HepG2 (cell line): ENCODE data around the gene TMEM255B. TPM values are rescaled to one million over a fixed set of nuclear protein-coding genes. Genes with fewer than 3 reads are reported as not detected.

ENCODE experiments used
- ATAC-seq: fragments of 200-7000 bp; cut with Tn5 transposase; 3 replicates; pipeline ENCODE4 v1.9.1; 2020; ENCODE audit warnings: mild to moderate bottlenecking, moderate library complexity
- BruUV-seq: library from RNA; stranded (reverse); fragments of 400-500 nt; replicated peaks from 2 replicates; lab custom pipeline; 2021; lab: Mats Ljungman, UMichigan
- CTCF ChIA-PET: fragments of 300-600 bp; formaldehyde crosslinking; extraction: SDS; loops from one replicate; lab custom pipeline; 2021; ENCODE audit warnings: low total read pairs, inconsistent platforms, low intra/inter-chr PET ratio; lab: Yijun Ruan, JAX
- POLR2A ChIA-PET: fragments of 350-600 bp; sonication (Branson Sonifier 250); formaldehyde crosslinking; loops from one replicate; lab custom pipeline; 2020; ENCODE audit warnings: antibody characterized with exemption, inconsistent platforms; lab: Yijun Ruan, JAX
- DNase-seq: peaks from one replicate; pipeline ENCODE4 v3.0.0-alpha.2; 2015; ENCODE audit warnings: low spot score
- FAIRE-seq: peaks from 3 replicates; lab custom pipeline; 2011; peaks lifted over from hg19 to GRCh38; lab: Jason Lieb, UNC
- H2AFZ ChIP-seq: one replicate; pipeline ENCODE4 v1.6.1; 2011; ENCODE audit warnings: low read length, inconsistent platforms
- H3K27ac ChIP-seq: fragments of 300-600 bp; 3 replicates; pipeline ENCODE4 v1.8.0; 2011; ENCODE audit warnings: mixed run types, mild to moderate bottlenecking, mixed read lengths, low read length, inconsistent platforms; ENCODE audit not compliant: insufficient read depth; ENCODE audit errors: extremely low read length
- H3K27me3 ChIP-seq, 2 experiments: fragments of 200-600 bp in 1 of 2; 2 replicates in 1 of 2; 3 replicates in 1 of 2; pipeline versions ENCODE4 v1.6.0 to v1.8.0; 2011; ENCODE audit warnings: low read length in 2 of 2, mild to moderate bottlenecking in 2 of 2, moderate library complexity in 2 of 2, inconsistent platforms in 1 of 2; ENCODE audit not compliant: insufficient read depth in 2 of 2, control insufficient read depth in 1 of 2
- H3K36me3 ChIP-seq, 2 experiments: fragments of 200-600 bp in 1 of 2; replicated peaks in 1 of 2; 2 replicates in 1 of 2; 3 replicates in 1 of 2; pipeline versions ENCODE4 v1.5.1 to v1.8.0; 2011; ENCODE audit warnings: low read length in 2 of 2, inconsistent platforms in 1 of 2; ENCODE audit not compliant: insufficient read depth in 2 of 2, control insufficient read depth in 1 of 2
- H3K4me1 ChIP-seq: 2 replicates; pipeline ENCODE4 v1.5.1; 2012; ENCODE audit warnings: low read length, inconsistent platforms; ENCODE audit not compliant: insufficient read depth
- H3K4me2 ChIP-seq: 2 replicates; pipeline ENCODE4 v1.6.0; 2011; ENCODE audit warnings: low read depth, low read length, inconsistent platforms
- H3K4me3 ChIP-seq, 3 experiments: fragments of 200-600 bp in 1 of 3; sonication (generic), shearing (Covaris generic) in 1 of 3; replicated peaks in 1 of 3; 2 replicates each; pipeline ENCODE4 v1.5.1; 2011 to 2016; ENCODE audit warnings: low read length in 3 of 3, inconsistent platforms in 2 of 3, low read depth in 2 of 3, mild to moderate bottlenecking in 2 of 3, control low read depth in 1 of 3, mixed read lengths in 1 of 3; ENCODE audit not compliant: insufficient read depth in 1 of 3
- H3K79me2 ChIP-seq: one replicate; pipeline ENCODE4 v1.6.1; 2011; ENCODE audit warnings: low read length, inconsistent platforms; ENCODE audit not compliant: insufficient read depth
- H3K9ac ChIP-seq: 2 replicates; pipeline ENCODE4 v1.6.0; 2011; ENCODE audit warnings: mild to moderate bottlenecking, low read depth, low read length, inconsistent platforms; ENCODE audit not compliant: insufficient read depth
- H3K9me3 ChIP-seq: 2 replicates; pipeline ENCODE4 v1.5.1; 2012; ENCODE audit warnings: mild to moderate bottlenecking, low read length
- H4K20me1 ChIP-seq: 2 replicates; pipeline ENCODE4 v1.6.0; 2011; ENCODE audit warnings: inconsistent platforms, mild to moderate bottlenecking, low read length, moderate library complexity; ENCODE audit not compliant: insufficient read depth
- ZBTB40 ChIP-seq, 2 experiments: fragments of 450-650 bp in 1 of 2; sonication (generic) in 1 of 2; formaldehyde crosslinking in 1 of 2; IDR thresholded peaks; 2 replicates each; pipeline versions ENCODE4 v1.6.1 to v1.8.0; 2016 to 2022; ENCODE audit warnings: antibody characterized with exemption in 1 of 2, mild to moderate bottlenecking in 1 of 2, missing genetic modification reagents in 1 of 2
- ZNF891 ChIP-seq: sonication (generic); formaldehyde crosslinking; IDR thresholded peaks from 2 replicates; pipeline ENCODE4 v1.5.0; 2020; ENCODE audit warnings: mild to moderate bottlenecking, missing genetic modification reagents
- whole genome bisulfite sequencing: methylation state at CpG from one replicate; pipeline ENCODE4 v1.1.6; 2017; ENCODE audit warnings: low lambda C conversion rate; 5-methylcytosine and 5-hydroxymethylcytosine counted together
- in situ Hi-C: cut with HindIII; loops from 2 replicates; pipeline ENCODE4 v1.10.0; 2017; ENCODE audit warnings: low pct_unique_long_range_greater_than_20kb; ENCODE audit not compliant: extremely low pct_ligation_motif_present
- intact Hi-C: fragments of 100-400 bp; cut with micrococcal nuclease; formaldehyde crosslinking; loops from one replicate; pipeline ENCODE4 v1.10.0; 2022; ENCODE audit not compliant: unreplicated experiment
- polyA plus RNA-seq, 8 experiments: library from polyadenylated mRNA; depleted of rRNA in 3 of 8; stranded (reverse) in 7 of 8; unstranded in 1 of 8; fragments of >200 nt; fragmentation: Illumina TruSeq in 4 of 8; extraction: Trizol in 4 of 8; gene quantifications; 2 replicates each; pipeline versions ENCODE4 v1.2.1 to v1.2.3, GENCODE V29; 2011 to 2016; ENCODE audit warnings: low read depth in 4 of 8, missing spikeins in 1 of 8, mixed read lengths in 1 of 8; ENCODE audit not compliant: insufficient read depth in 1 of 8
- total RNA-seq, 5 experiments: library from RNA; depleted of rRNA; stranded (reverse); fragments of >200 nt; fragmentation: Illumina TruSeq; extraction: Trizol; gene quantifications; 2 replicates each; pipeline ENCODE4 v1.2.3, GENCODE V29; 2016; ENCODE audit warnings: low read depth in 1 of 5

The TMEM255B gene
- total and polyA plus RNA-seq, 2 of the 13 experiments (the other 11 are each of a cell fraction or from before 2014, with no cell fraction given), result not detected

GRCh38 chr13:113804703-113805430 is 45.8 kb downstream of the TMEM255B start:
- in situ Hi-C loops (no loop called here), intact Hi-C loops (no loop called here)
- ChIA-PET CTCF (no interaction called here), POLR2A (no interaction called here)
- Histone ChIP-seq H3K36me3 (no peaks in the 10 kb centered on the region), H3K9me3 (peaks cover 17% of the 10 kb centered on the region), H3K4me3 (no peak overlapping the region), H3K27ac (no peak overlapping the region), H4K20me1 (no peaks in the 10 kb centered on the region), H3K4me1 (no peaks in the 10 kb centered on the region), H3K9ac (no peak overlapping the region), H3K4me2 (no peak overlapping the region), H2AFZ (no peak overlapping the region), H3K27me3 (peaks cover 7 to 24% of the 10 kb centered on the region in 2 experiments; a peak in 3 of 5 replicates), H3K79me2 (no peaks in the 10 kb centered on the region)
- FAIRE-seq (no peak), ATAC-seq (no peak), DNase-seq (no peak)
- WGBS, result 68% methylated on average over 12 of the region's 39 CpGs
- TF ChIP-seq ZBTB40 (IDR thresholded peaks at IDR 0.05), result no peak
- no peak for TF ChIP-seq ZBTB40 (CRISPR knock-in tag; IDR thresholded peaks at IDR 0.05)
- no peak for TF ChIP-seq ZNF891 (CRISPR knock-in tag)
- BruUV-seq, result no TSS peak
